ENCODE results near the gene WASF2. TPM values are rescaled to one million over a fixed set of nuclear protein-coding genes. Genes with fewer than 3 reads are reported as not detected.

Gene WASF2
- total RNA-seq, 1 experiment from 2014 or later = 104 TPM

- TF ChIP-seq ARID4B (CRISPR knock-in tag; IDR thresholded peaks at IDR 0.05; ENCODE audit: borderline replicate concordance) (no peak), GABPB1 (CRISPR knock-in tag; IDR thresholded peaks at IDR 0.05) (no peak), OVOL2 (CRISPR knock-in tag; IDR thresholded peaks at IDR 0.05; ENCODE audit: borderline replicate concordance) (no peak), ZNF121 (CRISPR knock-in tag; IDR thresholded peaks at IDR 0.05) (no peak), ZNF425 (CRISPR knock-in tag; conservative IDR thresholded peaks at IDR 0.05) (no peak)
These were observed 44.6 kb downstream of the WASF2 start (continued) for GRCh38 chr1:27445177-27445936.

- ChIA-PET CTCF (interaction anchor here (0.6 to 1.1 kb wide), 2 partner anchors 83 to 112 kb away, joined by 3 to 5 read pairs; no protein-coding TSS in a partner anchor), POLR2A (no interaction called here)
- Mint-ChIP-seq H3K36me3 (peaks cover 2% of the 10 kb centered on the region; the same call in 1 of the 2 replicates), H3K4me1 (peaks cover 38% of the 10 kb centered on the region), H3K27ac (peak overlapping the region; percentile 6; the same call in 1 of the 2 replicates), H3K27me3 (ENCODE audit: low read depth) (no peaks in the 10 kb centered on the region), H3K9me3 (no peaks in the 10 kb centered on the region), H3K4me3 (no peak overlapping the region)
- ATAC-seq (no peak), DNase-seq (ENCODE audit: low spot score) (no peak)
- TF ChIP-seq ESRRA (CRISPR knock-in tag; IDR thresholded peaks at IDR 0.05; ENCODE audit: borderline replicate concordance) = no peak
- no peak for TF ChIP-seq CREM (CRISPR knock-in tag; IDR thresholded peaks at IDR 0.05)
- no peak for TF ChIP-seq STAT6 (CRISPR knock-in tag; conservative IDR thresholded peaks at IDR 0.05; ENCODE audit: low read depth)
- no peak for TF ChIP-seq ARID4B (CRISPR knock-in tag; IDR thresholded peaks at IDR 0.05; ENCODE audit: borderline replicate concordance)
- no peak for TF ChIP-seq E2F4 (CRISPR knock-in tag; IDR thresholded peaks at IDR 0.05; ENCODE audit: borderline replicate concordance, low read depth)
- TF ChIP-seq ZBTB43 (CRISPR knock-in tag; IDR thresholded peaks at IDR 0.05) = no peak
- TF ChIP-seq NR1H2 (CRISPR knock-in tag; IDR thresholded peaks at IDR 0.05) = no peak
- no peak for TF ChIP-seq FOXK1 (CRISPR knock-in tag; IDR thresholded peaks at IDR 0.05)
- no peak for TF ChIP-seq TEAD1 (CRISPR knock-in tag; IDR thresholded peaks at IDR 0.05)
- no peak for TF ChIP-seq GTF2I (CRISPR knock-in tag; conservative IDR thresholded peaks at IDR 0.05)
- TF ChIP-seq ERG (CRISPR knock-in tag; IDR thresholded peaks at IDR 0.05) = no peak
- no peak for TF ChIP-seq MXD4 (CRISPR knock-in tag; IDR thresholded peaks at IDR 0.05; ENCODE audit: borderline replicate concordance)
These were observed 45.3 kb downstream of the WASF2 start for GRCh38 chr1:27444632-27445031.

Measured in WTC11 (cell line).